ENCODE measurements around the gene FBXL5.
"Not testable (repeated sequence)": the region's sequence is repeated elsewhere in the genome, so short reads cannot be mapped to it uniquely, and the experiment has no call there.

FBXL5 gene

DNA sequence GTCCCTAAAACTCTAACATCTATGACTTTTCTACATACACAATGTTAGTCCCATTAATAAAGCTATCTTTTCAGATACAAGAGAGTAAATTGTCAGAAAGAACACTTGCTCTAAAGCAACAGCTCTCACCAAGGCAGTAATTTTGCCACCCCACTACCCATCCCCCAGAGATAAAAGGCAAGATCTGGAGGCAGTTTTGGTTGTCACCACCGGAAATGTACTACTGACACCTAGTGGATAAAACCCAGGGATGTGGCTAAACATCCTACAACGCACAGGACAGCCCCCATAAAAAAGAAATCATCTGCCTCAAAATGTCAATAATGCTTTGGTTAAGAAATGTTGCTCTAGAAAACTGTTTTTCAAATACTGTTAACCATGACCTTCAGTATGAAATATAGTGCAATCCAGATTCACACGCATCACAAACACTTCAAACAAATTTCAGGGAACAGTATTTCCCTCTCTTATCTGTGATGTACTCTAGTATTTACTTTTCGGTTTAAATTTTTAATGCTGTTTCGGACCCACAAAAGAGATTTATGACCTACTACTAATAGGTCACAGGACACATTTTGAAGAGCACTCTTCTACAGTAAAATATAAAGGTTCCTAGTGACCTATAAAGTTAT is 5.1 kb downstream of the FBXL5 start:
- DNase-seq: peak; percentile 21

- no peak for DNase-seq
Measured at GRCh38 chr4:15648600-15648999, 6.6 kb downstream of the FBXL5 start.

DNA sequence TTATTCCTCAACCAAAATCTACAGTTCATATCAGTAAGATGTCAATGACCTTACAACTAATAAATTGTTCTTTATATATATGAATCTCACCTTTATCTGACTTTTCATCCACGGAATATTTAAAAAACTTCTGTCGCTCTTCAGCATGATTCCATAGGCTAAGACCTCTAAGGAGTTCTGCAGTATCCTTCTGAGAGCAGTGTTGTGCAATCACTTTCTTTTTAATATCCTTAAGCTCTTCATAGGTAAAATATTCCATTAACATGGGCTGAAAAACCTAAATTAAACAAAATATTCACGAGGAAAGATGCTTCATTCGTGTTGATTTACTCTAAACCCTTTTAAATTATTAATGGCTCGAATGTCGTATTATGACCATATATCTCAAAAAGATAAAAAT is 16.7 kb downstream of the FBXL5 start:
- DNase-seq: no peak

- no peak for DNase-seq
Measured at GRCh38 chr4:15636818-15637217, 18.3 kb downstream of the FBXL5 start.

DNA sequence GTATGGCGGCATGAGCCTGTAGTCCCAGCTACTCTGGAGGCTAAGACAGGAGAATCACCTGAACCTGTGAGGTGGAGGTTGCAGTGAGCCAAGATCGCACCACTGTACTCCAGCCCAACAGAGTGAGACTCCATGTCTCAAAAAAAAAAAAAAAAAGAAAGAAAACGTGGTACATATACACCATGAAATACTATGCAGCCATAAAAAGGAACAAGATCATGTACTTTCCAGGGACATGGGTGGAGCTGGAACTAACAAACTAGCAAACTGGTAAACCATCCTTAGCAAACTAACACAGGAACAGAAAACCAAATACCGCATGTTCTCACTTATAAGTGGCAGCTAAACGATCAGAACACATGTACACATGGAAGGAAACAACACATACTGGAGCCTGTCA is 37.8 kb downstream of the FBXL5 start:
- DNase-seq: not testable (repeated sequence)

- DNase-seq: not testable (repeated sequence)
Measured at GRCh38 chr4:15614891-15615290, 40.3 kb downstream of the FBXL5 start.

GRCh38 chr4:15612136-15612535 is 43.0 kb downstream of the FBXL5 start:
- DNase-seq: no peak

DNA sequence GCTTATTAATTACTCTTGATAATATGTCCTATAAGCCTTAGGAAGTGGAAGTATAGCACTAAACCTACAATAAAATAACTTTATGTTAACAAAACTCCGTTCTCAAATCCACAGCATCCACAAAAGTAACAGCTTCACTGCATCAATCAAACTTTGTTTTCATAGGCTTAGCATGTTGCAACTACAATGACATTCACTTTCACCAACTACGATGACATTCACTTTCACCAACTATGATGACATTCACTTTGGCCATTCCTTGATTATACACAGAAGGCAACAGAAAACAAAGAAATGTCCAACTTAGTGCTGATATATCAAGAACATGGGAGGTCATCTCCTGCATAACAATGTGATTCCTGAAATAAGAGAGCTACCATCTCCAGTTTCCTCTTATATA is 44.3 kb downstream of the FBXL5 start:
- no peak for DNase-seq

DNA sequence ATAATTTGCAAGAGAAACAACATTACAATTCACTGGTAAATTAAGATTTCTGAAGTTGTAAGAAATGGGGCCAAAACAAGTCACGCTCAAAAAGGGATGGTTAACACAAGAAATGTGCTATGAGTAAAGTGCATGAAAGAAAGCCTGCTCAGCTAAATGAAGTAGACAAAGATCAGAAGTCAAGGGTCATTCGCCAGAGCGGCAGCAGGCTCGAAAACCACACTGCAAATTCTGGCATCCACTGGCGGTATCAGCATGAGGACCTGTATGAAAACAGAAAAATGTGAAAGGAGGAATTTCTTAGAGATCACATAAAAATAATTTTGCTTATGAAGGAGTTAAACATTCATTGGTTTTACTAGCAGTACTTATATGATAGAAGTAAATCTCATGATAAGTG is 49.6 kb downstream of the FBXL5 start:
- no peak for DNase-seq

GRCh38 chr4:15601862-15602261 is 53.3 kb downstream of the FBXL5 start:
- DNase-seq: no peak

GRCh38 chr4:15600176-15600575 is 55.0 kb downstream of the FBXL5 start:
- no peak for DNase-seq

- no peak for DNase-seq
Measured at GRCh38 chr4:15598644-15599043, 56.5 kb downstream of the FBXL5 start.

- no peak for DNase-seq
Measured at GRCh38 chr4:15592799-15593198, 62.4 kb downstream of the FBXL5 start.

DNA sequence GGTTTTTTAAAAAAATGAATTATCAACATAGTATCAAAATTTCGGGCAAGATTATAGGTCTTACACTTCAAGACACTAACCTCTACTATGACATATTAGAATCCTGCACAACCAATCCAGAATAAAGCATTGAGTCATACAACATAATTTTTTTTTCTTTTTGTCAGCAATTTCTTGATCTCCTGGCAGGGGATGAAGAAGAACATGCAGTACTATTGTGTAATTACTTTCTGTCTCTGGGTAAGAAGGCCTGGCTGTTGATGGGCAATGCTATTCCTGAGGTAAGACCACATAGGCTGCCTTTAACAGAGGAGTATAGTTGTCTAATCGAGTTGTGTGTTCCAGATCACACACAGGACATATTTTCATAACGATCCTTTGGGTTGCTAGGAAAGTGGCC is 67.5 kb downstream of the FBXL5 start:
- DNase-seq: no peak

DNA sequence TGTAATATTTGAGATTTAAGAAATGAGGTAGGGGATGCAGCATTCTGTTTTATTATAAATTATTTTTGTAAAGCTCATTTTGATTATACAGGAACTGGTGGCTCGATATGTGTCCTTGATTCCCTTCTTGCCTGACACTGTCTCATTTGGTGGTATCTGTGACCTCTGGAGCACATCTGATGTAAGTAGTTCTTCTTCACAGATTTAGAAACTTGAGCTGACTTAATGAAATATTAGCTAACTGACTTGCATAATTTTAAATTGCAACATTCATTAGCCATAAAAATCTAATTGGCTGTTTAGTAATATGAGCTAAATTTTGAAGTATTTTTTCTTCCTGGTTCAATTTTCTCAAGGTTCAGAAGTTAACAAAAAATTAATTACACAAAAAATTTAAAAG is 69.1 kb downstream of the FBXL5 start:
- no peak for DNase-seq

GRCh38 chr4:15585331-15585730 is 69.8 kb downstream of the FBXL5 start:
- no peak for DNase-seq

GRCh38 chr4:15584785-15585184 is 70.4 kb downstream of the FBXL5 start:
- DNase-seq: no peak

GRCh38 chr4:15577508-15577907 is 77.6 kb downstream of the FBXL5 start:
- DNase-seq: no peak

DNA sequence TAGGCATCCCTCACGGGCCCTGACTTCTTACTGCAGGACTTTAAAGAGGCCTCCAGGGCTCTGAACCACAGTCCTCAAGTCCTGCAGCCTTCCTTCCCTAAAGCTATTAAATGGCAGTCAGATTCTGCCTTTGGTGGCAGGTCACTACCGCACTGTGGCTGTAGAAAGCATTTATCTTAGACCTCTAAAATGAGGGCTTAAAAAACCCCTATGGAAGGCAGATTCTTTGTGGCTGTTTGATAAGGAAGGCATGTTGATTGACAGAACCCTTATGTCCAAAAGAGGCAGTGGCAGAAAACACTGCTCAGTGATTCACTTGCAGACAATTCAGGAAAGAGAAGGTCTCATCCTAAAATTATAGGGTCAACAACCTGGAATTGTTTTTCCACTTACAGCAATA is 79.2 kb downstream of the FBXL5 start:
- DNase-seq: no peak

- DNase-seq: no peak
Measured at GRCh38 chr4:15569746-15570145, 85.4 kb downstream of the FBXL5 start.

DNA sequence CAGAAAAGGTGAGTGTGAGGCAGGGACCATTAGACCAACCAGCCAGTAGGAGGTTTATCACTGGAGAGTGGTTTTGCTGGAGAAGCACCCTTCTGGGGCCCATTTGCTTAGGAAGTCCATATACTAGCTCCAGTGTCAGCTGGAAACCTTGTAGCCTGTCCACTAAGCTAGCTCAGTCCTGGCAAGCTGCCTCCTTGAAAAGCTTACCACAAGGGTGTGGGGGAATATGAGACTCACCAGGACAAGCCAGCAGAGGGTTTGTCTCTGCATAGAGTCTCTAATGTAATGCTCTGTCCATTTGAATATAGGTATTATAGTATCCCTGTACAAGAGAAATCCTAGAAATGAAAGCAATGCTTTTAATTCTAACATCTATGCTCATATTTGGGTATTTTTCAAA is 86.3 kb downstream of the FBXL5 start:
- no peak for DNase-seq

- DNase-seq: no peak
Measured at GRCh38 chr4:15563871-15564270, 91.3 kb downstream of the FBXL5 start.

- DNase-seq: no peak
Measured at GRCh38 chr4:15562623-15563022, 92.5 kb downstream of the FBXL5 start.

DNA sequence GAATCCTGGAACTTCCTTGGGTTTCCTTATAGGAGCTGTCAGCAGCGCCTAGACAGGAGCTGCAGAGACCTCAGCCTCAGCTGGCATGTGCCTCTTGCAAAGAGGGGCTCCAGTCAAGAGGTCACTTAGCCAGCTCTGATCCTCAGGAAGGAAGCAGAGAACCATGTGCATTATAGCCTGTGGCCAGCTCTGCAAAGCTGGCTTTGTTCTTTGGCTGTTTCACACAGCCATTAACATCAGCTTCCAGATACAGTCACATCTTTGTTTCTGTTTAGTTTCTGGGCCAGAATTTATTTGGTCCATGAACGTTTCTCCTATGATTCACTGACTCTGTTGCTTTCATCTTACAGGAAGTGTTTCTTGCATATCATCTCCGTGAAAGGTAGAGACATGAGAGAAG is 93.0 kb downstream of the FBXL5 start:
- DNase-seq: no peak

DNA sequence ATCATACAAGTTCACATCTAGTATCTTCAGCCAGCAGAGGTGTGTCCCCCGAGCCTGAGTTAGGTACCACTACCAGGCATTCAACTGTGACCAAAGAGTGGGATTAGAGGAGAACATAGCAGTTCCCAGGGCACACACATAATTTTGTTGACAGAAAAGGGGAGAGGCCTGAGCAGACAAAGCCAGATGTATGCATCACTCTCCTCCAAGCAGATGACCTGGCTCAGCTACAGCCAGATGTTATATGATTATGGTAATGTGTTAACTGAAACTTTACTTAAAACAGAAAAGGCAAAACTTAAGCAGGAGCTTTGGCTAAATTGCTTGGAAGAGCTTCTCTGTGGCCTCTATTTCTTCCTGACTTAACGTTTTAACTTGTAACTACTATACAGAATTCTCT is 96.6 kb downstream of the FBXL5 start:
- DNase-seq: no peak
